Breast epithelium (tissue), 4 donors: Measurements from ENCODE around the gene SLC9A5. TPM values are rescaled to one million over a fixed set of nuclear protein-coding genes. Genes with fewer than 3 reads are reported as not detected.
A peak's percentile ranks its signal among the peaks of the same experiment; 100 is the strongest.

Experiments used
- DNase-seq, 2 donors: peaks; one replicate each; pipeline ENCODE4 v3.0.0-alpha.2; 2019; ENCODE audit warnings: low spot score in 2 of 2
- H3K27ac ChIP-seq, 2 donors: fragments of 200-600 bp; sonication (generic) in 1 of 2; one replicate each; pipeline ENCODE4 v1.5.1; 2016 to 2019; ENCODE audit warnings: mild to moderate bottlenecking in 1 of 2
- H3K27me3 ChIP-seq, 2 donors: fragments of 200-600 bp; sonication (generic) in 1 of 2; one replicate each; pipeline versions ENCODE4 v1.5.1 to v1.6.0; 2017 to 2019; ENCODE audit warnings: control low read depth in 1 of 2, mild to moderate bottlenecking in 1 of 2
- H3K36me3 ChIP-seq: fragments of 200-600 bp; one replicate; pipeline ENCODE4 v1.5.1; 2019
- H3K4me1 ChIP-seq, 2 donors: fragments of 200-600 bp; sonication (generic); one replicate each; pipeline ENCODE4 v1.5.1; 2016 to 2019; ENCODE audit warnings: control low read depth in 1 of 2
- H3K4me3 ChIP-seq, 3 donors: fragments of 200-600 bp; sonication (generic); 1 replicate in 2 of 3; 2 replicates in 1 of 3; pipeline ENCODE4 v1.5.1; 2016 to 2019; ENCODE audit warnings: mild to moderate bottlenecking in 3 of 3, moderate library complexity in 2 of 3
- H3K9me3 ChIP-seq, 2 donors: fragments of 200-600 bp; sonication (generic) in 1 of 2; one replicate each; pipeline ENCODE4 v1.5.1; 2016 to 2019; ENCODE audit warnings: control low read depth in 1 of 2
- POLR2A ChIP-seq: fragments of 450-650 bp; IDR thresholded peaks from one replicate; pipeline ENCODE4 v1.6.1; 2016; ENCODE audit warnings: antibody characterized with exemption, mild to moderate bottlenecking, moderate library complexity
- POLR2AphosphoS5 ChIP-seq, 3 donors: sonication (generic); formaldehyde crosslinking; IDR thresholded peaks; one replicate each; pipeline ENCODE4 v1.6.1; 2017; ENCODE audit warnings: antibody characterized with exemption in 3 of 3
- intact Hi-C: fragments of 100-400 bp; cut with DNase I; formaldehyde crosslinking; loops from one replicate; pipeline ENCODE4 v1.15.1; 2023; ENCODE audit warnings: low total_unique reads
- total RNA-seq, 3 donors: library from RNA; depleted of rRNA; stranded (reverse); fragments of >200 nt; gene quantifications; one replicate each; pipeline ENCODE4 v1.1.0, GENCODE V29; 2016
- TF ChIP-seq, protein P1 (sequence below), 3 donors: fragments of 450-650 bp; IDR thresholded peaks; one replicate each; pipeline ENCODE4 v1.5.1; 2016 to 2017; ENCODE audit warnings: antibody characterized with exemption in 3 of 3, mild to moderate bottlenecking in 3 of 3, moderate library complexity in 3 of 3

The SLC9A5 gene
- total RNA-seq, 3 donors from 2014 or later: 0.96 to 2.3 (median 1.3) TPM

DNA sequence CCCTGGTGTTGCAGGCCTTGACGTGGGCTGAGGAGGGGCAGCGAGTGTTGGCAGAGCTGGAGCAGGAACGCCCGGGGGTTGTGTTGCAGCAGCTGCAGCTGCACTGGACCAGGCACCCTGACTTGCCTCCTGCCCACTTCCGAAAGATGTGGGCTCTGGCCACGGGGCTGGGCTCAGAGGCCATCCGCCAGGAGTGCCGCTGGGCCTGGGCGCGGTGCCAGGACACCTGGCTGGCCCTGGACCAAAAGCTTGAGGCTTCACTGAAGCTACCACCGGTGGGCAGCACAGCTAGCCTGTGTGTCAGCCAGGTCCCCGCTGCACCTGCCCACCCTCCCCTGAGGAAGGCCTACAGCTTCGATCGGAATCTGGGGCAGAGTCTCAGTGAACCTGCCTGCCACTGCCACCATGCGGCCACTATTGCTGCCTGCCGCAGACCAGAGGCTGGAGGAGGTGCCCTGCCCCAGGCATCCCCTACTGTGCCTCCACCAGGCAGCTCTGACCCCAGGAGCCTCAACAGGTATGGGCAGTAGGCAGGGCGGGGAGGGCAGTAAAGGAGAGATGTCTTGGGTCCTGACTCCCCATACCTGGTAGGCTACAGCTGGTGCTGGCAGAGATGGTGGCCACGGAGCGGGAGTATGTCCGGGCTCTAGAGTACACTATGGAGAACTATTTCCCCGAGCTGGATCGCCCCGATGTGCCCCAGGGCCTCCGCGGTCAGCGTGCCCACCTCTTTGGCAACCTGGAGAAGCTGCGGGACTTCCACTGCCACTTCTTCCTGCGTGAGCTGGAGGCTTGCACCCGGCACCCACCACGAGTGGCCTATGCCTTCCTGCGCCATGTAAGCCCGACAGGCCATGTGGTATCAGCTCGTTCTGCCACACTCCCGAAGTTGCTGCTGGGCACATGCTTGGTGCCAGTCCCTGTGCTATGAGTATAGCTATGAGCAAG lies 36.2 kb downstream of the SLC9A5 start:
- Histone ChIP-seq H3K4me1 (peaks cover 0 to 2% of the 10 kb centered on the region in 2 donors), H3K27ac (peak overlapping the region in 1 of 2 donors; percentile 17), H3K27me3 (no peaks in the 10 kb centered on the region), H3K9me3 (no peaks in the 10 kb centered on the region), H3K4me3 (no peak overlapping the region), H3K36me3 (no peaks in the 10 kb centered on the region)
- TF ChIP-seq, protein P1, sequence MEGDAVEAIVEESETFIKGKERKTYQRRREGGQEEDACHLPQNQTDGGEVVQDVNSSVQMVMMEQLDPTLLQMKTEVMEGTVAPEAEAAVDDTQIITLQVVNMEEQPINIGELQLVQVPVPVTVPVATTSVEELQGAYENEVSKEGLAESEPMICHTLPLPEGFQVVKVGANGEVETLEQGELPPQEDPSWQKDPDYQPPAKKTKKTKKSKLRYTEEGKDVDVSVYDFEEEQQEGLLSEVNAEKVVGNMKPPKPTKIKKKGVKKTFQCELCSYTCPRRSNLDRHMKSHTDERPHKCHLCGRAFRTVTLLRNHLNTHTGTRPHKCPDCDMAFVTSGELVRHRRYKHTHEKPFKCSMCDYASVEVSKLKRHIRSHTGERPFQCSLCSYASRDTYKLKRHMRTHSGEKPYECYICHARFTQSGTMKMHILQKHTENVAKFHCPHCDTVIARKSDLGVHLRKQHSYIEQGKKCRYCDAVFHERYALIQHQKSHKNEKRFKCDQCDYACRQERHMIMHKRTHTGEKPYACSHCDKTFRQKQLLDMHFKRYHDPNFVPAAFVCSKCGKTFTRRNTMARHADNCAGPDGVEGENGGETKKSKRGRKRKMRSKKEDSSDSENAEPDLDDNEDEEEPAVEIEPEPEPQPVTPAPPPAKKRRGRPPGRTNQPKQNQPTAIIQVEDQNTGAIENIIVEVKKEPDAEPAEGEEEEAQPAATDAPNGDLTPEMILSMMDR (IDR thresholded peaks at IDR 0.05): peak; percentile 25 to 54 (median 33)
- TF ChIP-seq POLR2A (no peak), POLR2AphosphoS5 (IDR thresholded peaks at IDR 0.05) (no peak)
- intact Hi-C loops: loop anchor here (5.0 kb wide), 1 partner anchor 383 kb away; no protein-coding TSS in a partner anchor
- DNase-seq: peak in 1 of 2 donors; percentile 61

DNA sequence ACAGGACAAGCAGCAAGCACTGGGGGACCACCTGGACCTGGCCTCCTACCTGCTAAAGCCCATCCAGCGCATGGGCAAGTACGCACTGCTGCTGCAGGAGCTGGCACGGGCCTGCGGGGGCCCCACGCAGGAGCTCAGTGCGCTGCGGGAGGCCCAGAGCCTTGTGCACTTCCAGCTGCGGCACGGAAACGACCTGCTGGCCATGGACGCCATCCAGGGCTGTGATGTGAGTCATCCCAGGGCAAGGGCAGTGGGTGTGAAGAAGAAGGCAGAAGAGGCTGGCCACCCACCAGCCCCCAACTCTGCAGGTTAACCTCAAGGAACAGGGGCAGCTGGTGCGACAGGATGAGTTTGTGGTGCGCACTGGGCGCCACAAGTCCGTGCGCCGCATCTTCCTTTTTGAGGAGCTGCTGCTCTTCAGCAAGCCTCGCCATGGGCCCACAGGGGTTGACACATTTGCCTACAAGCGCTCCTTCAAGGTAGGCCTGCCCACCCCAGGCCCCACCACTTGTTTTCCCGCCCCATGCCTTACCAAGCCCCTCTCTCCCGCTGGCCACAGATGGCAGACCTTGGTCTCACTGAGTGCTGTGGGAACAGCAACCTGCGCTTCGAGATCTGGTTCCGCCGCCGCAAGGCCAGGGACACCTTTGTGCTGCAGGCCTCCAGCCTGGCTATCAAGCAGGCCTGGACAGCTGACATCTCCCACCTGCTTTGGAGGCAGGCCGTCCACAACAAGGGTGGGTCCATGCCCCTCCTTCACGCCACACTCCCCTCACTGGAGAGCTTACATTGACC lies 37.9 kb downstream of the SLC9A5 start:
- Histone ChIP-seq H3K4me1 (no peaks in the 10 kb centered on the region), H3K36me3 (no peaks in the 10 kb centered on the region), H3K27me3 (no peaks in the 10 kb centered on the region), H3K27ac (no peak overlapping the region), H3K4me3 (no peak overlapping the region), H3K9me3 (no peaks in the 10 kb centered on the region)
- TF ChIP-seq POLR2A (no peak), POLR2AphosphoS5 (IDR thresholded peaks at IDR 0.05) (no peak)
- TF ChIP-seq, protein P1 (IDR thresholded peaks at IDR 0.05): no peak
- DNase-seq: no peak
- intact Hi-C loops: no loop called here

DNA sequence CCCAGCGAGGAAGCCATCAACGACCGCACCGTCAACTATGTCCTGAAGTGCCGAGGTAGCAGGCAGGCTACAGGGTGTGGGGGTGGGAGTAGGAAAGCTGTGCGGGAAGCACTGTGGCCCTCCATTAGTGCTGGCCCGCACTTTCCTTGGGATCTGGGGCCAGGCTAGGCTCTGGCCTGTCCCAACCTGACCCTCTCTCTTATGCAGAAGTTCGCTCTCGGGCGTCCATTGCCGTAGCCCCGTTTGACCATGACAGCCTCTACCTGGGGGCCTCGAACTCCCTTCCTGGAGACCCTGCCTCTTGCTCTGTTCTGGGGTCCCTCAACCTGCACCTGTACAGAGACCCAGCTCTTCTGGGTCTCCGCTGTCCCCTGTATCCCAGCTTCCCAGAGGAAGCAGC lies 39.2 kb downstream of the SLC9A5 start:
- Histone ChIP-seq H3K36me3 (no peaks in the 10 kb centered on the region), H3K9me3 (no peaks in the 10 kb centered on the region), H3K4me3 (no peak overlapping the region), H3K27ac (no peak overlapping the region), H3K4me1 (no peaks in the 10 kb centered on the region), H3K27me3 (no peaks in the 10 kb centered on the region)
- no peak for TF ChIP-seq POLR2A
- no peak for TF ChIP-seq POLR2AphosphoS5 (IDR thresholded peaks at IDR 0.05)
- TF ChIP-seq, protein P1 (IDR thresholded peaks at IDR 0.05): no peak
- no peak for DNase-seq
- intact Hi-C loops: no loop called here

DNA sequence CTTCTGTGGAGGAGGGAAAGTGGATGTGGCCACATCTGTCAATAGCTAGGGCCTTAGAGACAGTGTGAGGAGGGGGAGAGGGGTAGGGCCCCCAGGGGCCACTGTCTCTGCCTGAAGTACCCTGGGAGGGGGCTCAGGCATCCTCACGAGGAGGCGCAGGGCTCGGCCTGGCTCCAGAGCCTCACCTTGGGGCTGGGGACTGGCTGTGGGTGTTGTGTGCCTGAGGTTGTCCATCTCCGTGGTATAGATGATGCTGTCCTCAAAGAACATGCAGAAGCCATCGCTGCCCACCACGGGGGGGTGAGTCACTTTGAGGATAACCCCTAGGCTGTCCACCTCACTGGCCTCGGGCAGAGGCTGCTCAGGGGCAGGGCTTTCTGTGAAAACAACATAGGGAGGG lies 42.7 kb downstream of the SLC9A5 start:
- Histone ChIP-seq H3K27ac (no peak overlapping the region), H3K9me3 (no peaks in the 10 kb centered on the region), H3K36me3 (no peaks in the 10 kb centered on the region), H3K4me1 (no peaks in the 10 kb centered on the region), H3K27me3 (no peaks in the 10 kb centered on the region), H3K4me3 (no peak overlapping the region)
- no peak for DNase-seq
- TF ChIP-seq POLR2A (no peak), POLR2AphosphoS5 (IDR thresholded peaks at IDR 0.05) (no peak)
- TF ChIP-seq, protein P1 (IDR thresholded peaks at IDR 0.05): no peak
- intact Hi-C loops: no loop called here
